ENCODE measurements around the gene SNCB. TPM values are rescaled to one million over a fixed set of nuclear protein-coding genes. Genes with fewer than 3 reads are reported as not detected.

SNCB gene
- total RNA-seq, 1 experiment from 2014 or later: 6.8 TPM

DNA sequence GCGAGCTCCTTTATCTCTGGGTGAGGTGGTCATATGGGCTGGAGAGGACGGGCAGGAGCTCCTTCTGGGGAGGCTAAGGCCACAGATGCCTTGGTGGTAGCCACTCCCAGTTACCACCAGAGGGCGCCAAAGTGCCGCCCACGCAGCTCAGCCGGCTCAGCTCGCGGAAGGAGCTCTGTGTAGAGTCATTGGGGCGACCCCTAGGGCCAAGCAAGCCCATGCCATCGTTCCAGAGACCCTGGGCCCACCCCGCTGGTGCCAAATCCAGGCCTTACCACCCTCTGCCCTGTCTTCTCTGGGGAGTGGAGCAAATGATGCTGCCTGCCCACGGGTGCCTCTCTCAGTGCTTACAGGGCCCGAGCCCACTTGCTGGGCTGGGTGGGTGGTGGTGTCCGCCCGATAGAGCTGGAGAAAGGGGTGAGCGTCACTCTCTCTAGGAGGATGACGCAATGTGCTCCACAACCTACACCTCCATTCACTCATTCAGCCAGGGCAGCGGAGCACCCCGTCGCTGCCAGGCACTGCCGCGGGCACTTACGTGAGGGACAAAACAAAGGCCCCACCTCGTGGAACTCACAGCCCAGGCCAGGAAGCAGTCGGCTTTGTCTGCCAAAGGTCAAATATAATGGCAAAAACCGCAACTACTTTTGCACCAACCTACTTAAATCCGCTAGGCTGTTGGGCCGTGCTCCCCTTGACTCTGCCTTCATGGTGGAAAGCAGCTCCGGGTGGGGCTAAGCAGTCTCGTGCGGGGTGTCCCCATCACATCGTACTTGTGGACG is 30.7 kb upstream of the SNCB start:
- ATAC-seq (peak; percentile 83), DNase-seq (ENCODE audit: low spot score) (peak; percentile 89)
- POLR2A ChIA-PET: interaction anchor here (0.6 to 1.4 kb wide), 7 partner anchors 14 to 238 kb away, joined by 3 to 5 read pairs (median 3); partner anchors contain the start of genes HK3 and TSPAN17
- Mint-ChIP-seq H3K27ac (no peak overlapping the region), H3K4me1 (peaks cover 11% of the 10 kb centered on the region), H3K36me3 (no peaks in the 10 kb centered on the region), H3K4me3 (no peak overlapping the region), H3K27me3 (ENCODE audit: low read depth) (no peaks in the 10 kb centered on the region), H3K9me3 (no peaks in the 10 kb centered on the region)
- CTCF ChIA-PET: interaction anchor here (0.5 to 6.2 kb wide), 134 partner anchors 9 to 794 kb away, joined by 3 to 233 read pairs (median 6); partner anchors contain the start of genes EIF4E1B, FGFR4, HK3 and RNF44
- TF ChIP-seq, protein P1, sequence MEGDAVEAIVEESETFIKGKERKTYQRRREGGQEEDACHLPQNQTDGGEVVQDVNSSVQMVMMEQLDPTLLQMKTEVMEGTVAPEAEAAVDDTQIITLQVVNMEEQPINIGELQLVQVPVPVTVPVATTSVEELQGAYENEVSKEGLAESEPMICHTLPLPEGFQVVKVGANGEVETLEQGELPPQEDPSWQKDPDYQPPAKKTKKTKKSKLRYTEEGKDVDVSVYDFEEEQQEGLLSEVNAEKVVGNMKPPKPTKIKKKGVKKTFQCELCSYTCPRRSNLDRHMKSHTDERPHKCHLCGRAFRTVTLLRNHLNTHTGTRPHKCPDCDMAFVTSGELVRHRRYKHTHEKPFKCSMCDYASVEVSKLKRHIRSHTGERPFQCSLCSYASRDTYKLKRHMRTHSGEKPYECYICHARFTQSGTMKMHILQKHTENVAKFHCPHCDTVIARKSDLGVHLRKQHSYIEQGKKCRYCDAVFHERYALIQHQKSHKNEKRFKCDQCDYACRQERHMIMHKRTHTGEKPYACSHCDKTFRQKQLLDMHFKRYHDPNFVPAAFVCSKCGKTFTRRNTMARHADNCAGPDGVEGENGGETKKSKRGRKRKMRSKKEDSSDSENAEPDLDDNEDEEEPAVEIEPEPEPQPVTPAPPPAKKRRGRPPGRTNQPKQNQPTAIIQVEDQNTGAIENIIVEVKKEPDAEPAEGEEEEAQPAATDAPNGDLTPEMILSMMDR (IDR thresholded peaks at IDR 0.05): peak; percentile 98
- TF ChIP-seq, protein P2, sequence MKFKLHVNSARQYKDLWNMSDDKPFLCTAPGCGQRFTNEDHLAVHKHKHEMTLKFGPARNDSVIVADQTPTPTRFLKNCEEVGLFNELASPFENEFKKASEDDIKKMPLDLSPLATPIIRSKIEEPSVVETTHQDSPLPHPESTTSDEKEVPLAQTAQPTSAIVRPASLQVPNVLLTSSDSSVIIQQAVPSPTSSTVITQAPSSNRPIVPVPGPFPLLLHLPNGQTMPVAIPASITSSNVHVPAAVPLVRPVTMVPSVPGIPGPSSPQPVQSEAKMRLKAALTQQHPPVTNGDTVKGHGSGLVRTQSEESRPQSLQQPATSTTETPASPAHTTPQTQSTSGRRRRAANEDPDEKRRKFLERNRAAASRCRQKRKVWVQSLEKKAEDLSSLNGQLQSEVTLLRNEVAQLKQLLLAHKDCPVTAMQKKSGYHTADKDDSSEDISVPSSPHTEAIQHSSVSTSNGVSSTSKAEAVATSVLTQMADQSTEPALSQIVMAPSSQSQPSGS (CRISPR knock-in tag; IDR thresholded peaks at IDR 0.05; ENCODE audit: borderline replicate concordance, low read depth): no peak
- TF ChIP-seq, protein P3, sequence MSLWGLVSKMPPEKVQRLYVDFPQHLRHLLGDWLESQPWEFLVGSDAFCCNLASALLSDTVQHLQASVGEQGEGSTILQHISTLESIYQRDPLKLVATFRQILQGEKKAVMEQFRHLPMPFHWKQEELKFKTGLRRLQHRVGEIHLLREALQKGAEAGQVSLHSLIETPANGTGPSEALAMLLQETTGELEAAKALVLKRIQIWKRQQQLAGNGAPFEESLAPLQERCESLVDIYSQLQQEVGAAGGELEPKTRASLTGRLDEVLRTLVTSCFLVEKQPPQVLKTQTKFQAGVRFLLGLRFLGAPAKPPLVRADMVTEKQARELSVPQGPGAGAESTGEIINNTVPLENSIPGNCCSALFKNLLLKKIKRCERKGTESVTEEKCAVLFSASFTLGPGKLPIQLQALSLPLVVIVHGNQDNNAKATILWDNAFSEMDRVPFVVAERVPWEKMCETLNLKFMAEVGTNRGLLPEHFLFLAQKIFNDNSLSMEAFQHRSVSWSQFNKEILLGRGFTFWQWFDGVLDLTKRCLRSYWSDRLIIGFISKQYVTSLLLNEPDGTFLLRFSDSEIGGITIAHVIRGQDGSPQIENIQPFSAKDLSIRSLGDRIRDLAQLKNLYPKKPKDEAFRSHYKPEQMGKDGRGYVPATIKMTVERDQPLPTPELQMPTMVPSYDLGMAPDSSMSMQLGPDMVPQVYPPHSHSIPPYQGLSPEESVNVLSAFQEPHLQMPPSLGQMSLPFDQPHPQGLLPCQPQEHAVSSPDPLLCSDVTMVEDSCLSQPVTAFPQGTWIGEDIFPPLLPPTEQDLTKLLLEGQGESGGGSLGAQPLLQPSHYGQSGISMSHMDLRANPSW (CRISPR knock-in tag; conservative IDR thresholded peaks at IDR 0.05; ENCODE audit: low read depth): no peak
- no peak for TF ChIP-seq SOX15 (CRISPR knock-in tag; IDR thresholded peaks at IDR 0.05)
- no peak for TF ChIP-seq NR1H2 (CRISPR knock-in tag; IDR thresholded peaks at IDR 0.05)
- TF ChIP-seq ZBTB21 (CRISPR knock-in tag; IDR thresholded peaks at IDR 0.05; ENCODE audit: borderline replicate concordance): no peak
- TF ChIP-seq ZNF219 (CRISPR knock-in tag; IDR thresholded peaks at IDR 0.05; ENCODE audit: borderline replicate concordance): no peak
- TF ChIP-seq, protein P4, sequence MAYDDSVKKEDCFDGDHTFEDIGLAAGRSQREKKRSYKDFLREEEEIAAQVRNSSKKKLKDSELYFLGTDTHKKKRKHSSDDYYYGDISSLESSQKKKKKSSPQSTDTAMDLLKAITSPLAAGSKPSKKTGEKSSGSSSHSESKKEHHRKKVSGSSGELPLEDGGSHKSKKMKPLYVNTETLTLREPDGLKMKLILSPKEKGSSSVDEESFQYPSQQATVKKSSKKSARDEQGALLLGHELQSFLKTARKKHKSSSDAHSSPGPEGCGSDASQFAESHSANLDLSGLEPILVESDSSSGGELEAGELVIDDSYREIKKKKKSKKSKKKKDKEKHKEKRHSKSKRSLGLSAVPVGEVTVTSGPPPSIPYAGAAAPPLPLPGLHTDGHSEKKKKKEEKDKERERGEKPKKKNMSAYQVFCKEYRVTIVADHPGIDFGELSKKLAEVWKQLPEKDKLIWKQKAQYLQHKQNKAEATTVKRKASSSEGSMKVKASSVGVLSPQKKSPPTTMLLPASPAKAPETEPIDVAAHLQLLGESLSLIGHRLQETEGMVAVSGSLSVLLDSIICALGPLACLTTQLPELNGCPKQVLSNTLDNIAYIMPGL (CRISPR knock-in tag; IDR thresholded peaks at IDR 0.05): peak; percentile 65; the same call in 1 of the 2 replicates
- no peak for TF ChIP-seq ETV6 (CRISPR knock-in tag; IDR thresholded peaks at IDR 0.05)
- TF ChIP-seq NFE2L1 (CRISPR knock-in tag; IDR thresholded peaks at IDR 0.05): peak; percentile 50; the same call in 1 of the 2 replicates
- TF ChIP-seq MYBL2 (CRISPR knock-in tag; IDR thresholded peaks at IDR 0.05): peak; percentile 27; the same call in 1 of the 2 replicates
- TF ChIP-seq, protein P5, sequence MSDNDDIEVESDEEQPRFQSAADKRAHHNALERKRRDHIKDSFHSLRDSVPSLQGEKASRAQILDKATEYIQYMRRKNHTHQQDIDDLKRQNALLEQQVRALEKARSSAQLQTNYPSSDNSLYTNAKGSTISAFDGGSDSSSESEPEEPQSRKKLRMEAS (CRISPR knock-in tag; IDR thresholded peaks at IDR 0.05): 0 out of 2 replicates have a peak, but pooled peaks have one; percentile 39
- TF ChIP-seq SP1 (CRISPR knock-in tag; conservative IDR thresholded peaks at IDR 0.05): peak; percentile 70
- TF ChIP-seq CREB1 (CRISPR knock-in tag; IDR thresholded peaks at IDR 0.05): no peak
- peak; percentile 62; the same call in 1 of the 2 replicates for TF ChIP-seq FOXP1 (CRISPR knock-in tag; IDR thresholded peaks at IDR 0.05; ENCODE audit: borderline replicate concordance)
- TF ChIP-seq, protein P6, sequence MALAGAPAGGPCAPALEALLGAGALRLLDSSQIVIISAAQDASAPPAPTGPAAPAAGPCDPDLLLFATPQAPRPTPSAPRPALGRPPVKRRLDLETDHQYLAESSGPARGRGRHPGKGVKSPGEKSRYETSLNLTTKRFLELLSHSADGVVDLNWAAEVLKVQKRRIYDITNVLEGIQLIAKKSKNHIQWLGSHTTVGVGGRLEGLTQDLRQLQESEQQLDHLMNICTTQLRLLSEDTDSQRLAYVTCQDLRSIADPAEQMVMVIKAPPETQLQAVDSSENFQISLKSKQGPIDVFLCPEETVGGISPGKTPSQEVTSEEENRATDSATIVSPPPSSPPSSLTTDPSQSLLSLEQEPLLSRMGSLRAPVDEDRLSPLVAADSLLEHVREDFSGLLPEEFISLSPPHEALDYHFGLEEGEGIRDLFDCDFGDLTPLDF (CRISPR knock-in tag; IDR thresholded peaks at IDR 0.05): no peak
- TF ChIP-seq ZNF121 (CRISPR knock-in tag; IDR thresholded peaks at IDR 0.05): no peak
